H1 (cell line): ENCODE measurements around the gene DBH. TPM values are rescaled to one million over a fixed set of nuclear protein-coding genes. Genes with fewer than 3 reads are reported as not detected.

ENCODE experiments used
- RNF2 ChIP-seq: fragments of 200-900, 300-1000 bp; sonication (generic); IDR thresholded peaks from 2 replicates; pipeline ENCODE4 v1.7.1; 2016; ENCODE audit warnings: borderline replicate concordance, low read depth, mild to moderate bottlenecking, antibody characterized with exemption, low read length; ENCODE audit not compliant: poor library complexity, severe bottlenecking; ENCODE audit errors: missing control alignments
- polyA plus RNA-seq, 7 experiments: library from polyadenylated mRNA; depleted of rRNA in 3 of 7; stranded (reverse) in 5 of 7; unstranded in 2 of 7; fragments of >200 nt in 5 of 7; fragments of 200-250 nt in 2 of 7; gene quantifications; 1 replicate in 5 of 7; 2 replicates in 1 of 7; 4 replicates in 1 of 7; pipeline versions ENCODE4 v1.2.1 to v1.2.3, GENCODE V29; 2011 to 2013; ENCODE audit warnings: missing spikeins in 2 of 7, mixed read lengths in 2 of 7
- total RNA-seq: library from RNA; stranded (reverse); fragmentation: NEBNext Ultra II Directional; extraction: Animal tissue kit (Norgen Biotek cat#: 25700); gene quantifications from 2 replicates; pipeline ENCODE4 v1.2.1, GENCODE V29; 2021

DBH gene
- total and polyA plus RNA-seq, 2 of the 8 experiments (the other 6 are each of a cell fraction or from before 2014, with no cell fraction given) = 0.18 TPM; not detected in 1

GRCh38 chr9:133676450-133676849 is 40.3 kb downstream of the DBH start (continued):
- TF ChIP-seq RNF2 = no peak
